Embryonic facial prominence (tissue), 1 donor: ENCODE results near the gene DAPL1.
"Not testable (repeated sequence)": the region's sequence is repeated elsewhere in the genome, so short reads cannot be mapped to it uniquely, and the experiment has no call there.

Experiments used
- DNase-seq: peaks from one replicate; pipeline ENCODE4 v3.0.0-alpha.2; 2016; ENCODE audit errors: extremely low spot score

The DAPL1 gene

GRCh38 chr2:158822193-158822592 is 27.1 kb downstream of the DAPL1 start:
- no peak for DNase-seq

- DNase-seq, result no peak
Observed at GRCh38 chr2:158823486-158824237, 28.5 kb downstream of the DAPL1 start.

- no peak for DNase-seq
Observed at GRCh38 chr2:158825021-158825420, 29.9 kb downstream of the DAPL1 start.

- DNase-seq, result no peak
Observed at GRCh38 chr2:158826965-158827364, 31.8 kb downstream of the DAPL1 start.

GRCh38 chr2:158828378-158829164 is 33.5 kb downstream of the DAPL1 start:
- DNase-seq, result no peak

GRCh38 chr2:158829167-158829566 is 34.0 kb downstream of the DAPL1 start:
- no peak for DNase-seq

- no peak for DNase-seq
Observed at GRCh38 chr2:158830201-158830600, 35.1 kb downstream of the DAPL1 start.

- DNase-seq, result no peak
Observed at GRCh38 chr2:158835431-158835830, 40.3 kb downstream of the DAPL1 start.

GRCh38 chr2:158837645-158838044 is 42.5 kb downstream of the DAPL1 start:
- DNase-seq, result no peak

- DNase-seq, result peak; percentile 39
Observed at GRCh38 chr2:158841850-158842249, 46.7 kb downstream of the DAPL1 start.

GRCh38 chr2:158845444-158845843 is 50.3 kb downstream of the DAPL1 start:
- no peak for DNase-seq

GRCh38 chr2:158845859-158846258 is 50.7 kb downstream of the DAPL1 start:
- no peak for DNase-seq

- DNase-seq, result not testable (repeated sequence)
Observed at GRCh38 chr2:158847526-158847925, 52.4 kb downstream of the DAPL1 start.

- not testable (repeated sequence) for DNase-seq
Observed at GRCh38 chr2:158848031-158848970, 53.2 kb downstream of the DAPL1 start.

- not testable (repeated sequence) for DNase-seq
Observed at GRCh38 chr2:158860179-158860578, 65.1 kb downstream of the DAPL1 start.

GRCh38 chr2:158861626-158862025 is 66.5 kb downstream of the DAPL1 start:
- DNase-seq, result not testable (repeated sequence)

GRCh38 chr2:158865469-158865868 is 70.4 kb downstream of the DAPL1 start:
- DNase-seq, result not testable (repeated sequence)
